ENCODE measurements around the gene KLHDC3. TPM values are rescaled to one million over a fixed set of nuclear protein-coding genes. Genes with fewer than 3 reads are reported as not detected.

Gene KLHDC3
- total and polyA plus RNA-seq, 2 experiments from 2014 or later: 90.5 to 99.5 TPM

GRCh38 chr6:43020847-43021246 lies 6.8 kb downstream of the KLHDC3 start:
- peaks cover 62% of the 10 kb centered on the region for H3K79me2 ChIP-seq
- 66% methylated on average over 5 of the region's 5 CpGs for WGBS (ENCODE audit: low lambda C conversion rate, missing lambda C conversion rate)
- no peaks in the 10 kb centered on the region for H3K9me3 ChIP-seq (ENCODE audit: low read depth)
- peak overlapping the region; percentile 79 for H3K4me3 ChIP-seq
- no peaks in the 10 kb centered on the region for H3K27me3 ChIP-seq
- TF ChIP-seq EZH2 (IDR thresholded peaks at IDR 0.05; ENCODE audit: borderline replicate concordance) (no peak), EZH2phosphoT487 (IDR thresholded peaks at IDR 0.05; ENCODE audit: low read depth, severe bottlenecking, unreplicated experiment) (no peak)
- TF ChIP-seq, protein P1, sequence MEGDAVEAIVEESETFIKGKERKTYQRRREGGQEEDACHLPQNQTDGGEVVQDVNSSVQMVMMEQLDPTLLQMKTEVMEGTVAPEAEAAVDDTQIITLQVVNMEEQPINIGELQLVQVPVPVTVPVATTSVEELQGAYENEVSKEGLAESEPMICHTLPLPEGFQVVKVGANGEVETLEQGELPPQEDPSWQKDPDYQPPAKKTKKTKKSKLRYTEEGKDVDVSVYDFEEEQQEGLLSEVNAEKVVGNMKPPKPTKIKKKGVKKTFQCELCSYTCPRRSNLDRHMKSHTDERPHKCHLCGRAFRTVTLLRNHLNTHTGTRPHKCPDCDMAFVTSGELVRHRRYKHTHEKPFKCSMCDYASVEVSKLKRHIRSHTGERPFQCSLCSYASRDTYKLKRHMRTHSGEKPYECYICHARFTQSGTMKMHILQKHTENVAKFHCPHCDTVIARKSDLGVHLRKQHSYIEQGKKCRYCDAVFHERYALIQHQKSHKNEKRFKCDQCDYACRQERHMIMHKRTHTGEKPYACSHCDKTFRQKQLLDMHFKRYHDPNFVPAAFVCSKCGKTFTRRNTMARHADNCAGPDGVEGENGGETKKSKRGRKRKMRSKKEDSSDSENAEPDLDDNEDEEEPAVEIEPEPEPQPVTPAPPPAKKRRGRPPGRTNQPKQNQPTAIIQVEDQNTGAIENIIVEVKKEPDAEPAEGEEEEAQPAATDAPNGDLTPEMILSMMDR (IDR thresholded peaks at IDR 0.05; ENCODE audit: poor library complexity): no peak
- H3K36me3 ChIP-seq (replicated peaks; ENCODE audit: insufficient read depth, low read depth): peaks cover 4% of the 10 kb centered on the region
- peak overlapping the region; percentile 92 for H2AFZ ChIP-seq
- H3K9me2 ChIP-seq (replicated peaks; ENCODE audit: insufficient read depth): no peaks in the 10 kb centered on the region
- H3K27ac ChIP-seq: peak overlapping the region; percentile 96
- peaks cover 15% of the 10 kb centered on the region for H3K4me1 ChIP-seq (ENCODE audit: insufficient read depth)
- DNase-seq (ENCODE audit: low spot score): no peak
- H3K4me2 ChIP-seq: peak overlapping the region; percentile 91
- H4K20me1 ChIP-seq (ENCODE audit: insufficient read depth, poor library complexity, severe bottlenecking): peaks cover 7% of the 10 kb centered on the region

- Histone ChIP-seq H2AFZ (peak within 1 kb of the TSS; percentile 92), H3K79me2 (peaks cover 56% of the 10 kb centered on the region), H3K4me1 (ENCODE audit: insufficient read depth) (peaks cover 15% of the 10 kb centered on the region), H3K9me2 (replicated peaks; ENCODE audit: insufficient read depth) (no peaks in the 10 kb centered on the region), H3K9me3 (ENCODE audit: low read depth) (no peaks in the 10 kb centered on the region), H3K4me2 (peak within 1 kb of the TSS; percentile 91), H3K4me3 (peak within 1 kb of the TSS; percentile 79), H4K20me1 (ENCODE audit: insufficient read depth, poor library complexity, severe bottlenecking) (peaks cover 7% of the 10 kb centered on the region), H3K27ac (peak within 1 kb of the TSS; percentile 96), H3K36me3 (replicated peaks; ENCODE audit: insufficient read depth, low read depth) (peaks cover 4% of the 10 kb centered on the region), H3K27me3 (no peaks in the 10 kb centered on the region)
- 2% methylated on average over 49 of the region's 56 CpGs for WGBS (ENCODE audit: low lambda C conversion rate, missing lambda C conversion rate)
- DNase-seq (ENCODE audit: low spot score): peak; percentile 89
- TF ChIP-seq EZH2 (IDR thresholded peaks at IDR 0.05; ENCODE audit: borderline replicate concordance) (no peak), EZH2phosphoT487 (IDR thresholded peaks at IDR 0.05; ENCODE audit: low read depth, severe bottlenecking, unreplicated experiment) (no peak)
- TF ChIP-seq, protein P1 (IDR thresholded peaks at IDR 0.05; ENCODE audit: poor library complexity): no peak
Measured at GRCh38 chr6:43021270-43022047, 7.4 kb downstream of the KLHDC3 start, which contains the start of gene RRP36. RRP36 (plus strand) TSS chr6:43021623; CDS start chr6:43021655, 32 bp downstream.

DNA sequence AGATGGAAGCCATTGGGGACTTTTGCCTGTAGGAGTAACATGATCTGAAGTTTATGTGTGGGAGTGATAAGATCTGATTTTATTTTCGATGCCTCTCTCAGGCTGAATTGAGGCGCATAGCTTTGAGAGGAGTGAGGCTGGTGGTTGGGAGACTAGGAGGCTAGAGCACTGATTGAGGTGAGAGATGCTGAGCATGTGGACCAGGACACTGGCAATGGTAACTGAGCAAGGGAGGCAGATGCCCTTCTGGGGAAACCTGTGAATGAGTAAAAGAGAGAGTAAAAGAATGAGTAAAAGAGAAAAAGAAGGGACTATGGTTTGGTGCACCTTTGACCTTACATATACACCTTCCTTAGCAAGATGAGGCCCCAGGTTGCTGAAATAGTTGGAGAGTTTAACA lies 10.4 kb downstream of the KLHDC3 start:
- no peak for DNase-seq (ENCODE audit: low spot score)
- Histone ChIP-seq H3K79me2 (peaks cover 36% of the 10 kb centered on the region), H3K9me2 (replicated peaks; ENCODE audit: insufficient read depth) (no peaks in the 10 kb centered on the region), H3K27ac (no peak overlapping the region), H3K36me3 (replicated peaks; ENCODE audit: insufficient read depth, low read depth) (peaks cover 4% of the 10 kb centered on the region), H3K4me3 (no peak overlapping the region), H3K27me3 (no peaks in the 10 kb centered on the region), H4K20me1 (ENCODE audit: insufficient read depth, poor library complexity, severe bottlenecking) (peaks cover 4% of the 10 kb centered on the region), H3K4me2 (no peak overlapping the region), H3K9me3 (ENCODE audit: low read depth) (no peaks in the 10 kb centered on the region), H3K4me1 (ENCODE audit: insufficient read depth) (peaks cover 15% of the 10 kb centered on the region), H2AFZ (no peak overlapping the region)
- 93% methylated on average over 2 of the region's 2 CpGs for WGBS (ENCODE audit: low lambda C conversion rate, missing lambda C conversion rate)
- TF ChIP-seq EZH2 (IDR thresholded peaks at IDR 0.05; ENCODE audit: borderline replicate concordance): no peak
- TF ChIP-seq EZH2phosphoT487 (IDR thresholded peaks at IDR 0.05; ENCODE audit: low read depth, severe bottlenecking, unreplicated experiment): no peak
- TF ChIP-seq, protein P1 (IDR thresholded peaks at IDR 0.05; ENCODE audit: poor library complexity): no peak
